Uterus (tissue), 4 donors: ENCODE data around the gene TEAD4. TPM values are rescaled to one million over a fixed set of nuclear protein-coding genes. Genes with fewer than 3 reads are reported as not detected.

Source experiments
- DNase-seq, 2 donors: peaks; one replicate each; pipeline ENCODE4 v3.0.0-alpha.2; 2019 to 2020
- H3K27ac ChIP-seq, 2 donors: fragments of 200-600 bp; sonication (generic); 1 replicate in 1 of 2; 2 replicates in 1 of 2; pipeline ENCODE4 v1.5.1; 2016 to 2018
- H3K27me3 ChIP-seq, 2 donors: fragments of 200-600 bp; sonication (generic); one replicate each; pipeline ENCODE4 v1.5.1; 2018 to 2019; ENCODE audit warnings: control low read depth in 1 of 2
- H3K36me3 ChIP-seq, 2 donors: fragments of 200-600 bp; sonication (generic); one replicate each; pipeline ENCODE4 v1.5.1; 2019; ENCODE audit warnings: control low read depth in 1 of 2
- H3K4me1 ChIP-seq, 2 donors: fragments of 200-600 bp; sonication (generic); one replicate each; pipeline ENCODE4 v1.5.1; 2018 to 2019; ENCODE audit warnings: control low read depth in 1 of 2
- H3K4me3 ChIP-seq, 2 donors: fragments of 200-600 bp; sonication (generic); 1 replicate in 1 of 2; 2 replicates in 1 of 2; pipeline ENCODE4 v1.5.1; 2018 to 2019; ENCODE audit warnings: mild to moderate bottlenecking in 1 of 2
- H3K9me3 ChIP-seq, 2 donors: fragments of 200-600 bp; sonication (generic); one replicate each; pipeline ENCODE4 v1.5.1; 2019; ENCODE audit warnings: control low read depth in 1 of 2
- POLR2A ChIP-seq, 2 donors: fragments of 450-650 bp; IDR thresholded peaks; one replicate each; pipeline ENCODE4 v1.6.1; 2016; ENCODE audit warnings: antibody characterized with exemption in 2 of 2, mild to moderate bottlenecking in 1 of 2, moderate library complexity in 1 of 2
- intact Hi-C: fragments of 100-400 bp; cut with DNase I; formaldehyde crosslinking; loops from one replicate; pipeline ENCODE4 v1.15.1; 2023; ENCODE audit warnings: low total_unique reads
- total RNA-seq, 4 donors: library from RNA; depleted of rRNA in 3 of 4; stranded (reverse); fragments of >200 nt in 3 of 4; gene quantifications; one replicate each; pipeline versions ENCODE4 v1.1.0 to v1.2.4, GENCODE V29; 2014 to 2023
- TF ChIP-seq, protein P1 (sequence below), 4 experiments: fragments of 200-600 bp in 2 of 4; fragments of 450-650 bp in 2 of 4; sonication (generic) in 2 of 4; IDR thresholded peaks; one replicate each; pipeline ENCODE4 v1.5.1; 2016 to 2019; ENCODE audit warnings: antibody characterized with exemption in 4 of 4, mild to moderate bottlenecking in 2 of 4, moderate library complexity in 1 of 4
- donor health status: DM: yes; HTN: yes; CAD: no.

Gene TEAD4
- total RNA-seq, 4 donors from 2014 or later: 1.3 to 33.8 (median 14.9) TPM

DNA sequence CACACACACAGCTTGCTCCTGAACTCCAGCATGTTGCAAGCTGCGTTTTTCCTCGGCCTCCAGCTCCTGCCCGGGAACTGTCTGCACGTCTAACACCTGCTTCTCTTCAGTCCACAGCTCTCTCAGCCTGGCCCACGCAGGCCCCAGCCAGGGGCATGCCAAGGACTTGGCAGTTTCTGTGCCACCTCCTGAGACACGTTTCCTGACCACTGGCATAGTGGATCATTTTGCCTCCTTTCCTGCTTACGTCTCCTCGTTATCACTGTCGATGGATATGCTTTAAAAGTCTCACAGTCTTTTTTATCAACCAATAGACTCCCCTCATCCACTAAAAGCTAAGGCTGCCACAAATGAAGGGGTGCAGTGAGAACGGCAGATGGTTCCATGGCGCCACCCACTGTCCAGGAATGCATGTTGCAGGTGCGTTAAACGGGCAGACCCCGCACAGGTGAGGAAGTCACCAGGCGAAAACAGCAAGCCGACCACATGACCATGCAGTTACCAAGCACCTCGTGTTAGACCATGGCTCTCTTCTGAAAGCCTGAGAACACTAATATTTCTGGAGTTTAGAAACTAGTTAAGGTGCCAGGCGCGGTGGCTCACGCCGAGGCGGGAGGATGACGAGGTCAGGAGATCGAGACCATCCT lies 14.7 kb upstream of the TEAD4 start:
- H3K27me3 ChIP-seq: no peaks in the 10 kb centered on the region
- peak; percentile 50 to 57 for DNase-seq
- no peaks in the 10 kb centered on the region for H3K4me1 ChIP-seq
- intact Hi-C loops: no loop called here
- H3K9me3 ChIP-seq: no peaks in the 10 kb centered on the region
- H3K4me3 ChIP-seq: no peak overlapping the region
- H3K36me3 ChIP-seq: no peaks in the 10 kb centered on the region
- H3K27ac ChIP-seq: no peak overlapping the region
- TF ChIP-seq POLR2A (IDR thresholded peaks at IDR 0.05): no peak
- TF ChIP-seq, protein P1, sequence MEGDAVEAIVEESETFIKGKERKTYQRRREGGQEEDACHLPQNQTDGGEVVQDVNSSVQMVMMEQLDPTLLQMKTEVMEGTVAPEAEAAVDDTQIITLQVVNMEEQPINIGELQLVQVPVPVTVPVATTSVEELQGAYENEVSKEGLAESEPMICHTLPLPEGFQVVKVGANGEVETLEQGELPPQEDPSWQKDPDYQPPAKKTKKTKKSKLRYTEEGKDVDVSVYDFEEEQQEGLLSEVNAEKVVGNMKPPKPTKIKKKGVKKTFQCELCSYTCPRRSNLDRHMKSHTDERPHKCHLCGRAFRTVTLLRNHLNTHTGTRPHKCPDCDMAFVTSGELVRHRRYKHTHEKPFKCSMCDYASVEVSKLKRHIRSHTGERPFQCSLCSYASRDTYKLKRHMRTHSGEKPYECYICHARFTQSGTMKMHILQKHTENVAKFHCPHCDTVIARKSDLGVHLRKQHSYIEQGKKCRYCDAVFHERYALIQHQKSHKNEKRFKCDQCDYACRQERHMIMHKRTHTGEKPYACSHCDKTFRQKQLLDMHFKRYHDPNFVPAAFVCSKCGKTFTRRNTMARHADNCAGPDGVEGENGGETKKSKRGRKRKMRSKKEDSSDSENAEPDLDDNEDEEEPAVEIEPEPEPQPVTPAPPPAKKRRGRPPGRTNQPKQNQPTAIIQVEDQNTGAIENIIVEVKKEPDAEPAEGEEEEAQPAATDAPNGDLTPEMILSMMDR (IDR thresholded peaks at IDR 0.05): peak; percentile 41 to 68 (median 66)

DNA sequence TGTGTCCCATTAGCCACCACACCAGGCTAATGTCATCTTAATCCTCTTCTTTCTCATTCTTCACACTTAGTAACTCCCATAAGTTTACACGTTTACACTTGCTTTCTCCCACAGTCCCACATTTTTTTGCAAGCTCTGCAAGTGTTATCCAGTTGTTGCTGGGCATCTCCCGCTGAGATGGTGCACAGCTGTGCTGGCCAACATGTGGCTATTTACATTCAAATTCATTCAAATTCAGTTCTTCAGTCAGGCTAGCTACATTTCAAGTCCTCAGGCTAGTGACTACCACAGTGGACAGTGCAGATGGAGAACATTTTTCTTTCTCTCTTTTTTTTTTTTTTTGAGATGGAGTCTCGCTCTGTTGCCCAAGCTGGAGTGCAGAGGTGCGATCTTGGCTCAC lies 9.8 kb upstream of the TEAD4 start:
- H3K9me3 ChIP-seq: no peaks in the 10 kb centered on the region
- no peak overlapping the region for H3K4me3 ChIP-seq
- no peaks in the 10 kb centered on the region for H3K4me1 ChIP-seq
- intact Hi-C loops: no loop called here
- no peak for DNase-seq
- no peaks in the 10 kb centered on the region for H3K27me3 ChIP-seq
- no peak overlapping the region for H3K27ac ChIP-seq
- no peak for TF ChIP-seq POLR2A (IDR thresholded peaks at IDR 0.05)
- TF ChIP-seq, protein P1 (IDR thresholded peaks at IDR 0.05): no peak
- no peaks in the 10 kb centered on the region for H3K36me3 ChIP-seq

DNA sequence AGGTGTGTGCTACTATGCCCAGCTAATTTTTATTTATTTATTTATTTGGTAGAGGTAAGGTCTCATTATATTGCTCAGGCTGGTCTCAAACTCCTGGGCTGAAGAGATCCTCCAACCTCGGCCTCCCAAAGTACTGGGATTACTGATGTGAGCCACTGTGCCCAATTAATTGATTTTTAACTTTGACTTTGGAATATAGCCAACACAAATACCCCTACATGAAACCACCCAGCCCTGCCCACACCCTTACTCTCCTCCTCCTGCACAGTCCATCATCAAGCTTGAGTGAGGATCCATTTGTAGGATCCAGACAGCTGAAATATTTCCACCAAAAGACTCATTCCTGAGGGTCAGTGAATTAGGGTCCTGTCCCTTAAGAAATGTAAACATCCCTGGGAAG lies 3.3 kb upstream of the TEAD4 start:
- no peaks in the 10 kb centered on the region for H3K36me3 ChIP-seq
- no peaks in the 10 kb centered on the region for H3K27me3 ChIP-seq
- TF ChIP-seq, protein P1 (IDR thresholded peaks at IDR 0.05): no peak
- TF ChIP-seq POLR2A (IDR thresholded peaks at IDR 0.05): no peak
- intact Hi-C loops: no loop called here
- no peak overlapping the region for H3K27ac ChIP-seq
- no peak overlapping the region for H3K4me3 ChIP-seq
- no peak for DNase-seq
- no peaks in the 10 kb centered on the region for H3K4me1 ChIP-seq
- no peaks in the 10 kb centered on the region for H3K9me3 ChIP-seq

DNA sequence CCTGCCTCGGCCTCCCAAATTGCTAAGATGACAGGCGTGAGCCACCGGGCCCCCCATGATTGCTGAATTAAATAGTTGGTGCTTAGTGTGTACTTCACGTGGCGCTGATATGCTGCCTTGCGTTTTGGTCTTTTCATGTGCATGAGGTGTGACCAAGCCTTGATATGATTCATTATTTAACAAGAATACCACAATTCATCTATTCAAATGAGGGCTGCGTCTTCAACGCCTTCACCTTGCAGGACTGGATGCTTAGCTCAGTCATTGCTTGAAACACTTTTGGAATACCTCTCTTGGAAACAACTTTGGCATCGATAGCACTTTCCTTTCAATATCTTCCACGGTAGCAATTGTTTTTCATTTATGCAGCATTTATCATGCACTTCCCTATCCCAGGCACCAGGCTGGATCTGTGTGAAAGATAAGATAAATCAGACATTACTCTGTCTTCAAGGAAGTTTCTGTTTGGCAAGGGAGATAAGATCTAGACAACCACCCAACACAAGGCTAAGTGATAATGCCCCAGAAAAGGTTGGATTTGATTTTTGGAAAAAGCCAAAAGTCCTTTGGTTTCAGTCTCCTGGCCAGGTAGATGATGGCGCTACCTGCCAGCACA lies 1.3 kb upstream of the TEAD4 start:
- H3K27me3 ChIP-seq: no peaks in the 10 kb centered on the region
- intact Hi-C loops: no loop called here
- no peak overlapping the region for H3K27ac ChIP-seq
- no peaks in the 10 kb centered on the region for H3K36me3 ChIP-seq
- TF ChIP-seq, protein P1 (IDR thresholded peaks at IDR 0.05): no peak
- no peak for TF ChIP-seq POLR2A (IDR thresholded peaks at IDR 0.05)
- H3K4me3 ChIP-seq: peak overlapping the region in 1 of 2 donors; percentile 75
- H3K4me1 ChIP-seq: no peaks in the 10 kb centered on the region
- DNase-seq: no peak
- no peaks in the 10 kb centered on the region for H3K9me3 ChIP-seq

DNA sequence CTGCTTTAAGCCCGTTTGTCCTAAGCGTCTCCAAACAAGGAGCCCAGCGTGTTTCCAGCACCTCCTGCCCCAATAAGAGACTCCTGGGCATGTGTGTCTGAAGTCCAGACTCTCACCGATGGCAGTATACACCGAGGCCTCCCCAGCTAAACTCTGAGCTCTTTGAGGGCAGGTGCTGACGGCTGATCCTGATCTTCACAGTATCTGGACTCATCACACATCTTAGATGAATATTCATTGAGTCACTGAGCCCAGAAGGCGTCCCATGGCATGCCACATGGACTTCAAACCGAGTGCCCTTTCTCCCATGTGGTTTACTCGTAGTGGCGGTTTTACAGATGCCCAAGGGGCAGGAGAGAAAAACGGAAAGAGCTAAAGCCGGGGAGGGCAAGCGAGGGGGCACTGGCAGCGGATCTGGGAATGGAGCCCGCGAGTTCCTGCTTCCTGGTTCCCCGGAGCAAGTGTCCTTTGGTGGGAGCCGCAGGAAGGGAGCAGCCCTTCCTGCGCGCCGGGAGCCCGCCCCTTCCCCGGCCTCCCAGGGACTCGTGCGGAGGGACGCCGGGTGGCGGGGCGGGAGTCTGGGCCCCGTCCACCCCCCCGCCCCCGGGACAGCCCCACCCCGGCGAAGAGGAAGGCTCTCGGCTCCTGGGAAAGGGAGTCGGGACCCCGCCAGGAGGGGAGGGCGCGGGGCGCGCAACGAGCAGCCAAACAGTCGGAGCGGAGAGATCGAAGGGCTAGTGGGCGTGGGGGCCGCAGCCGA lies 585 bp upstream of the TEAD4 start:
- intact Hi-C loops: no loop called here

More for the DNA sequence above, 585 bp upstream of the TEAD4 start:
- no peaks in the 10 kb centered on the region for H3K4me1 ChIP-seq
- TF ChIP-seq, protein P1 (IDR thresholded peaks at IDR 0.05): no peak
- no peak for TF ChIP-seq POLR2A (IDR thresholded peaks at IDR 0.05)
- no peaks in the 10 kb centered on the region for H3K36me3 ChIP-seq
- H3K4me3 ChIP-seq: peak overlapping the region; percentile 66 to 75
- DNase-seq: peak; percentile 33 to 48
- no peaks in the 10 kb centered on the region for H3K9me3 ChIP-seq
- peak overlapping the region; percentile 82 to 87 for H3K27ac ChIP-seq
- H3K27me3 ChIP-seq: no peaks in the 10 kb centered on the region
